ENCODE data around the gene LAMA3. TPM values are rescaled to one million over a fixed set of nuclear protein-coding genes. Genes with fewer than 3 reads are reported as not detected.

The LAMA3 gene
- total and polyA plus RNA-seq, 4 donors, result 0.26 to 3.9 (median 0.37) TPM

DNA sequence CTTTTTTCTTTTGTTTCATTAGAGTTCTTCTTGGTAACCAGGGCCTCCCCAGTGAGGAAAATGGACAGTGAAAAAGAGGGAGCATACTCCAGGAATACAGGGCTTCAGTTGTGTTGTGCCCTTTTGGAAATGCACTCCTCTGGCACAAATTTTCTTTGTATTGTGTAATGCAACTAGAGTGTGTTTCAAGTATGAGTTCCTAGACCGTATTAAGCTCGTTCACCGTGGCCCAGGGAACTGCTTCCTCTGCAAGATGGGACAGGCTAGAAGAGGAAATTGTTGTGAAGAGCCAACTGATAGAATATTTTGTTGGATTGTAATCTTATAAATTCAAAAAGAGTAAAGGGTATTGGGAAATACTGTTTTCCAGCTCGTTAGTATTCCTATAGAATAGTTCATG lies 188.1 kb downstream of the LAMA3 start:
- Histone ChIP-seq H3K4me3 (ENCODE audit: low read depth in 1 of 3, low read length in 3 of 3) (no peak overlapping the region), H3K27me3 (ENCODE audit: control insufficient read depth in 4 of 4, insufficient read depth in 4 of 4, low read length in 3 of 4) (no peaks in the 10 kb centered on the region), H3K9me3 (ENCODE audit: control insufficient read depth in 4 of 4, low read length in 3 of 4) (no peaks in the 10 kb centered on the region), H3K4me1 (ENCODE audit: control insufficient read depth in 4 of 4, insufficient read depth in 4 of 4, low read length in 3 of 4) (no peaks in the 10 kb centered on the region), H3K36me3 (ENCODE audit: control insufficient read depth in 4 of 4, insufficient read depth in 3 of 4, low read depth in 1 of 4, low read length in 3 of 4) (no peaks in the 10 kb centered on the region), H3K27ac (ENCODE audit: low read depth in 1 of 2, low read length in 2 of 2) (no peak overlapping the region), H3K9ac (ENCODE audit: low read depth in 1 of 2, low read length in 2 of 2) (no peak overlapping the region)
- 74% methylated on average over 4 of the region's 4 CpGs for WGBS
- no peak for DNase-seq (ENCODE audit: low spot score)
- no peak for TF ChIP-seq SP1 (IDR thresholded peaks at IDR 0.05)
- TF ChIP-seq, protein P1, sequence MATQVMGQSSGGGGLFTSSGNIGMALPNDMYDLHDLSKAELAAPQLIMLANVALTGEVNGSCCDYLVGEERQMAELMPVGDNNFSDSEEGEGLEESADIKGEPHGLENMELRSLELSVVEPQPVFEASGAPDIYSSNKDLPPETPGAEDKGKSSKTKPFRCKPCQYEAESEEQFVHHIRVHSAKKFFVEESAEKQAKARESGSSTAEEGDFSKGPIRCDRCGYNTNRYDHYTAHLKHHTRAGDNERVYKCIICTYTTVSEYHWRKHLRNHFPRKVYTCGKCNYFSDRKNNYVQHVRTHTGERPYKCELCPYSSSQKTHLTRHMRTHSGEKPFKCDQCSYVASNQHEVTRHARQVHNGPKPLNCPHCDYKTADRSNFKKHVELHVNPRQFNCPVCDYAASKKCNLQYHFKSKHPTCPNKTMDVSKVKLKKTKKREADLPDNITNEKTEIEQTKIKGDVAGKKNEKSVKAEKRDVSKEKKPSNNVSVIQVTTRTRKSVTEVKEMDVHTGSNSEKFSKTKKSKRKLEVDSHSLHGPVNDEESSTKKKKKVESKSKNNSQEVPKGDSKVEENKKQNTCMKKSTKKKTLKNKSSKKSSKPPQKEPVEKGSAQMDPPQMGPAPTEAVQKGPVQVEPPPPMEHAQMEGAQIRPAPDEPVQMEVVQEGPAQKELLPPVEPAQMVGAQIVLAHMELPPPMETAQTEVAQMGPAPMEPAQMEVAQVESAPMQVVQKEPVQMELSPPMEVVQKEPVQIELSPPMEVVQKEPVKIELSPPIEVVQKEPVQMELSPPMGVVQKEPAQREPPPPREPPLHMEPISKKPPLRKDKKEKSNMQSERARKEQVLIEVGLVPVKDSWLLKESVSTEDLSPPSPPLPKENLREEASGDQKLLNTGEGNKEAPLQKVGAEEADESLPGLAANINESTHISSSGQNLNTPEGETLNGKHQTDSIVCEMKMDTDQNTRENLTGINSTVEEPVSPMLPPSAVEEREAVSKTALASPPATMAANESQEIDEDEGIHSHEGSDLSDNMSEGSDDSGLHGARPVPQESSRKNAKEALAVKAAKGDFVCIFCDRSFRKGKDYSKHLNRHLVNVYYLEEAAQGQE (IDR thresholded peaks at IDR 0.05), result no peak
- TF ChIP-seq GABPA (IDR thresholded peaks at IDR 0.05 in 1 of 2, conservative IDR thresholded peaks at IDR 0.05 in 1 of 2), result no peak
- no peak for TF ChIP-seq EGR1 (IDR thresholded peaks at IDR 0.05; ENCODE audit: low read depth in 2 of 2)
- TF ChIP-seq, protein P2, sequence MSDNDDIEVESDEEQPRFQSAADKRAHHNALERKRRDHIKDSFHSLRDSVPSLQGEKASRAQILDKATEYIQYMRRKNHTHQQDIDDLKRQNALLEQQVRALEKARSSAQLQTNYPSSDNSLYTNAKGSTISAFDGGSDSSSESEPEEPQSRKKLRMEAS (IDR thresholded peaks at IDR 0.05), result no peak
- TF ChIP-seq FOXA1 (IDR thresholded peaks at IDR 0.05), result no peak
- no peak for TF ChIP-seq FOXA2 (IDR thresholded peaks at IDR 0.05)
- TF ChIP-seq, protein P3, sequence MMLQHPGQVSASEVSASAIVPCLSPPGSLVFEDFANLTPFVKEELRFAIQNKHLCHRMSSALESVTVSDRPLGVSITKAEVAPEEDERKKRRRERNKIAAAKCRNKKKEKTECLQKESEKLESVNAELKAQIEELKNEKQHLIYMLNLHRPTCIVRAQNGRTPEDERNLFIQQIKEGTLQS (IDR thresholded peaks at IDR 0.05), result no peak
- TF ChIP-seq, protein P4, sequence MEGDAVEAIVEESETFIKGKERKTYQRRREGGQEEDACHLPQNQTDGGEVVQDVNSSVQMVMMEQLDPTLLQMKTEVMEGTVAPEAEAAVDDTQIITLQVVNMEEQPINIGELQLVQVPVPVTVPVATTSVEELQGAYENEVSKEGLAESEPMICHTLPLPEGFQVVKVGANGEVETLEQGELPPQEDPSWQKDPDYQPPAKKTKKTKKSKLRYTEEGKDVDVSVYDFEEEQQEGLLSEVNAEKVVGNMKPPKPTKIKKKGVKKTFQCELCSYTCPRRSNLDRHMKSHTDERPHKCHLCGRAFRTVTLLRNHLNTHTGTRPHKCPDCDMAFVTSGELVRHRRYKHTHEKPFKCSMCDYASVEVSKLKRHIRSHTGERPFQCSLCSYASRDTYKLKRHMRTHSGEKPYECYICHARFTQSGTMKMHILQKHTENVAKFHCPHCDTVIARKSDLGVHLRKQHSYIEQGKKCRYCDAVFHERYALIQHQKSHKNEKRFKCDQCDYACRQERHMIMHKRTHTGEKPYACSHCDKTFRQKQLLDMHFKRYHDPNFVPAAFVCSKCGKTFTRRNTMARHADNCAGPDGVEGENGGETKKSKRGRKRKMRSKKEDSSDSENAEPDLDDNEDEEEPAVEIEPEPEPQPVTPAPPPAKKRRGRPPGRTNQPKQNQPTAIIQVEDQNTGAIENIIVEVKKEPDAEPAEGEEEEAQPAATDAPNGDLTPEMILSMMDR (IDR thresholded peaks at IDR 0.05; ENCODE audit: low read depth, low read length, missing input control), result no peak
- TF ChIP-seq, protein P5, sequence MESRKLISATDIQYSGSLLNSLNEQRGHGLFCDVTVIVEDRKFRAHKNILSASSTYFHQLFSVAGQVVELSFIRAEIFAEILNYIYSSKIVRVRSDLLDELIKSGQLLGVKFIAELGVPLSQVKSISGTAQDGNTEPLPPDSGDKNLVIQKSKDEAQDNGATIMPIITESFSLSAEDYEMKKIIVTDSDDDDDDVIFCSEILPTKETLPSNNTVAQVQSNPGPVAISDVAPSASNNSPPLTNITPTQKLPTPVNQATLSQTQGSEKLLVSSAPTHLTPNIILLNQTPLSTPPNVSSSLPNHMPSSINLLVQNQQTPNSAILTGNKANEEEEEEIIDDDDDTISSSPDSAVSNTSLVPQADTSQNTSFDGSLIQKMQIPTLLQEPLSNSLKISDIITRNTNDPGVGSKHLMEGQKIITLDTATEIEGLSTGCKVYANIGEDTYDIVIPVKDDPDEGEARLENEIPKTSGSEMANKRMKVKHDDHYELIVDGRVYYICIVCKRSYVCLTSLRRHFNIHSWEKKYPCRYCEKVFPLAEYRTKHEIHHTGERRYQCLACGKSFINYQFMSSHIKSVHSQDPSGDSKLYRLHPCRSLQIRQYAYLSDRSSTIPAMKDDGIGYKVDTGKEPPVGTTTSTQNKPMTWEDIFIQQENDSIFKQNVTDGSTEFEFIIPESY (IDR thresholded peaks at IDR 0.05), result no peak
- no peak for TF ChIP-seq HNF4G (IDR thresholded peaks at IDR 0.05)
- no peak for TF ChIP-seq HNF4A (conservative IDR thresholded peaks at IDR 0.05)

DNA sequence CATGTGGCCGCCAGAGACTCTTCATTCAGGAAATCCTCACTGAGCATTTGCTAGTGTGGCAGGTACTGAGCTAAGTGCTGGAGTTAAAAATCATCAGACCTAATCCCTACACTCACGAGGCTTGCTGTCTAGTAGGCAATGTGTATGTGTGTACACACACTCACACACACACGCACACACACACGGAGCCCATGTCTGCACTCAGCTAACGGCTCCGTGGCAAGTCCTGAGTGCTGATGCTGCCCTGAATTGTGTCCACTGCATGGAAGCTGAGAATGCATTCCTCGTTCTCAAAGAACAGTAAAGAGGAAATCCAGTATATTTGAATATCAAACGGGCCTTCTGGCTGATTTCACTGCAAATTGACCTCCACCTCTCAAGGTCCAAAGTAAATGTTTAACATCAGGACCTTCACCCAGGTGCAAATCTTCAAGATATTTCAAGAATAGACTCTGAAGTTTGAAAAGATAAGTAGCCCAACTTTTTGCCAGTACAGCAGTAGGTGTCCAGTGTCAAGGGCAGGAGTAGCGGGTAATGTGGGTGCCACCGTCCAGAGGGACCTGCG lies 189.2 kb downstream of the LAMA3 start:
- DNase-seq (ENCODE audit: low spot score), result no peak
- H3K27me3 ChIP-seq (ENCODE audit: control insufficient read depth in 4 of 4, insufficient read depth in 4 of 4, low read length in 3 of 4), result no peaks in the 10 kb centered on the region
- H3K36me3 ChIP-seq (ENCODE audit: control insufficient read depth in 4 of 4, insufficient read depth in 3 of 4, low read depth in 1 of 4, low read length in 3 of 4), result no peaks in the 10 kb centered on the region
- no peaks in the 10 kb centered on the region for H3K9me3 ChIP-seq (ENCODE audit: control insufficient read depth in 4 of 4, low read length in 3 of 4)
- 77% methylated on average over 11 of the region's 11 CpGs for WGBS
- peaks cover 0 to 6% (median 2%) of the 10 kb centered on the region in 4 donors for H3K4me1 ChIP-seq (ENCODE audit: control insufficient read depth in 4 of 4, insufficient read depth in 4 of 4, low read length in 3 of 4)
- H3K9ac ChIP-seq (ENCODE audit: low read depth in 1 of 2, low read length in 2 of 2), result no peak overlapping the region
- H3K27ac ChIP-seq (ENCODE audit: low read depth in 1 of 2, low read length in 2 of 2), result no peak overlapping the region
- no peak overlapping the region for H3K4me3 ChIP-seq (ENCODE audit: low read depth in 1 of 3, low read length in 3 of 3)
- TF ChIP-seq RAD21 (IDR thresholded peaks at IDR 0.05) (no peak), JUND (IDR thresholded peaks at IDR 0.05) (no peak), SP1 (IDR thresholded peaks at IDR 0.05) (no peak), EGR1 (IDR thresholded peaks at IDR 0.05; ENCODE audit: low read depth in 2 of 2) (no peak), HNF4A (conservative IDR thresholded peaks at IDR 0.05) (no peak), TAF1 (conservative IDR thresholded peaks at IDR 0.05) (no peak), FOXA1 (IDR thresholded peaks at IDR 0.05) (no peak), GABPA (IDR thresholded peaks at IDR 0.05 in 1 of 2, conservative IDR thresholded peaks at IDR 0.05 in 1 of 2) (no peak), RXRA (IDR thresholded peaks at IDR 0.05) (no peak), HNF4G (IDR thresholded peaks at IDR 0.05) (no peak), FOXA2 (IDR thresholded peaks at IDR 0.05) (no peak)
- TF ChIP-seq, protein P2 (IDR thresholded peaks at IDR 0.05), result no peak
- TF ChIP-seq, protein P4 (IDR thresholded peaks at IDR 0.05; ENCODE audit: low read depth, low read length, missing input control), result no peak
- TF ChIP-seq, protein P5 (IDR thresholded peaks at IDR 0.05), result no peak
- TF ChIP-seq, protein P3 (IDR thresholded peaks at IDR 0.05), result no peak
